ENCODE data around the gene GP1BB.

GP1BB gene

GRCh38 chr22:19727310-19728150, 4.2 kb downstream of the GP1BB start:
- DNase-seq, result no peak

DNA sequence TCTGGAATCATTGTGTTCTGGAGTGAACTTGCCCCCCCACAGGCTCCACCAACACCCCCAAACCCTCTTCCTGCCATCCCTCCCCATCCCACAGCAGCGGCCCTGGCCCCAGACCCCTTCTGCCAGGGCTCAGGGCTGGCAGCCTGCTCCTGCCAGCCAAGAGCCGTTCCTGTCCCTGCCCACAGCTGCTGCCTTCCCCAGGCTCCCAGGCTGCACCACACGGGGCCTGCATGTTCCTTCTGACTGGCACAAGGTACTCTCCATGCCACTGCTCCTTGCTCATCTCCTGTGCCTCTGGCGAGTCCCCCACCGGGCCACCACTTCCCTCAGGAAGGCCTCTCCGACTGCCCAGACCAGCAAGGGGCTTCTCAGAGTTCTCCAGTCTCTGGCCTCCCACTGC, 4.9 kb downstream of the GP1BB start:
- no peak for DNase-seq

DNA sequence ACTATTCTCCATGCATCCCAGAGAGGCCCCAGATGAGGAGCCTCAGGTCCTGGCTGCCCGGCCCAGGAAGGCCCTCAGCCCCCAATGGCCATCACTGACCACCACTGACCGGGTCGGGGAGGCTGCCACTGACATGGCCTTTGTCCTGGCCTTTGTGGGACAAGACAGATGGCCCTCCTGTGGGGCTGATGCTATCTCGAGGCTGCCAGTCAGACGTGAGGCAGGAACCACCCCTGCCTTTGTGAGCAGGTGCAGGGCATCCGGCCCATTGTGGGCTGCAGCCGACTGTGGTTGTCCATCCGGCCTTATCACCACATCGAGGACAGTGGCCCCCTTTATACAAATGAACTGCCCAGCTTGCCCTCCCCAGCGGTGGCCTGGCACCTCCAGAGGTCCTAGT, 5.5 kb downstream of the GP1BB start:
- no peak for DNase-seq

- no peak for DNase-seq
Measured at GRCh38 chr22:19729507-19729906, 6.2 kb downstream of the GP1BB start.

GRCh38 chr22:19730198-19730597, 6.9 kb downstream of the GP1BB start:
- DNase-seq, result no peak

- DNase-seq, result peak; percentile 64
Measured at GRCh38 chr22:19730655-19731360, 7.5 kb downstream of the GP1BB start.

GRCh38 chr22:19731361-19732135, 8.2 kb downstream of the GP1BB start:
- DNase-seq, result no peak

DNA sequence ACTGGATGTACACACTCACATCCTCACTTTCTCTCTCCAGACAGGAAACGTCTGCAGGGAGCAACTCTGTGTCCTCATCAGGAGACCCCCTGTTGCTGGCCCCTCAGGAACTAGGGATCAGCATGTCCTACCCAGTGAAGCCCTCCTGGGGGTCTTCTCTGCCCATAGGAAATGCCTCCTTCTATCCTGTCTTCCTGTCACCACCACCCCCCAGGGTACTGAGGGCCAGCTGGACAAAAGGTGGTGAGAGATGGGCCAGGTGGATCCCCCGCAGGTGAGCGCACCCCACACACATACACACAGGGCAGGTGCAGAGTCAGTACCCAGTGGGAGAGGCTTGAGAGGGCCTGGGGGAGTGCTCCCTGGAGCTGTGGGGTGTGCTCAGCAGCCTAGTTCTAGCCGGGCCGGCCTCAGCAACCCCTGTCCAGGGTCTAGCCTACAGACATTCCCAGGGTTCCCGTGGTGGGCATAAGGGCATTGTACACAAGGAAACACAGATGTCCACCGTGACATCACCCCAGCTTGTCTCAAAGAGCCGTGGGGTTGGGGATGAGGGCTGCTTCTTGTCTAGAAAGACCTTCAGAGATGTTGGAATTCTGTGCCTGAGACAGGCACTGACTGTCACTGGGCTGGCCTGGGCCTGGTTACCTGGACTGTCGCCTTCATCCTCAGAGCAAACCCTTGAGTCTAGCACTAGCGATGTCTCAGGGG, 9.2 kb downstream of the GP1BB start:
- DNase-seq, result no peak

GRCh38 chr22:19733755-19734154, 10.4 kb downstream of the GP1BB start:
- DNase-seq, result no peak

GRCh38 chr22:19734163-19734562, 10.8 kb downstream of the GP1BB start:
- DNase-seq, result no peak

- no peak for DNase-seq
Measured at GRCh38 chr22:19734837-19735382, 11.6 kb downstream of the GP1BB start.

GRCh38 chr22:19735665-19736510, 12.5 kb downstream of the GP1BB start:
- DNase-seq, result no peak

- DNase-seq, result no peak
Measured at GRCh38 chr22:19737846-19738663, 14.7 kb downstream of the GP1BB start.

DNA sequence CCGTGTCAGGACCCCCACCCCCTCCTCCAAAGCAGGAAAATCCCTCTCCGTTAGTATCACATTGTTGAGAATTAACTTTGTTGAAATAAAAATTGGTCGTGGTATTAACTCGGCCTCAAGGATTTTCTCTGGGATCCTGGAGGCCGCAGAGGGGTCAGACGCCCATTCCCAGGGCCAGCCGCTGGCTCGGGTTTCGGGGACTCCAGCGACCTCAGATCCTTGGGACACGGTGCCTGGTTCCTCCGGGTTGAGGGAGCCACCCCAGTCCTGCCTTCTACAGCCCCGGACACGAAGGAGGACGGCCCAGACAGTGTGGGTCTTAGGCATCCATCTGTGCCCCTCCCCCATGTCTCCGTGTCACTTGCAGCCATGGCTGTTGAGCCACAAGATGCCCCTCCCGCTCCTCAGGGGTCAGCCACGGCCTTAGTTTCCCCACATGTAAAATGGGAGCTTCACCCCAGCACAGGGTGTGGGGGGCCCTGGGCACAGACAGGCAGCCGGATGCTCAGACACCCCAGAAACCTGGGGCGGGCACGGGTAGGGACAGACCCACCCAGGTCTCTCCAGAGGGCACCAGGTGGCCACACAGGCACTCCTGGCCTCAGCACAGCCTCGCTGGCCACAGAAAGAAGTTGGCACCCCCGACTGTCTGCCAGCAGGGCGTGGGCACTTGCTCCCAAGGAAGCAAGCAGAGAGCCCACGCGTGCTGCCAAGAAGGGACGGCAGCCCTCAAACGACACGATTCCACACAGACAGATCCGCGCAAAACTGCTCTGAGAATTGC, 15.5 kb downstream of the GP1BB start:
- DNase-seq, result no peak

DNA sequence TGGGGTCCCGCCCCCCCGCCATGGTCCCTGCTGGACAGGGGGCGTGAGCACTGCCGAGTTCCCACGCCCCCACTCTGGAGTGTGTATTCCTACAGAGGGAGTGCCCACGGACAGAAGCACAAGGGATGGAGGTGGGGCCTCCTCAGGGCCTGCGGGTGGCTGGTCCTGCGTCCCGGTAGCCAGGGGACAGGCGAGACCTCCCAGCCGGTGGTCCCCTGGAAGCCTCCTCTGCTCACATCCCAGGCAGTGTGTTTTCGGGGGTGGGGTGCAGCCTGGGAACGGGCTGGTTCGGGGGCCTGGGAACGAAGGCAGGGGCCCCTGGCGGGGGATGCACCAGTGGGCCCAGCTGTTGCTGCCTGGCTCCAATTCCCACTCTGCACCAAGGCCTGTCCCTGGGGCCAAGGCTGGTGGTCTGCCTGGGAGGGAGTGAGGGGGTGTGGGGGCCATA, 16.1 kb downstream of the GP1BB start:
- DNase-seq, result no peak

GRCh38 chr22:19739911-19740449, 16.6 kb downstream of the GP1BB start:
- DNase-seq, result no peak

GRCh38 chr22:19740586-19740985, 17.2 kb downstream of the GP1BB start:
- DNase-seq, result no peak

DNA sequence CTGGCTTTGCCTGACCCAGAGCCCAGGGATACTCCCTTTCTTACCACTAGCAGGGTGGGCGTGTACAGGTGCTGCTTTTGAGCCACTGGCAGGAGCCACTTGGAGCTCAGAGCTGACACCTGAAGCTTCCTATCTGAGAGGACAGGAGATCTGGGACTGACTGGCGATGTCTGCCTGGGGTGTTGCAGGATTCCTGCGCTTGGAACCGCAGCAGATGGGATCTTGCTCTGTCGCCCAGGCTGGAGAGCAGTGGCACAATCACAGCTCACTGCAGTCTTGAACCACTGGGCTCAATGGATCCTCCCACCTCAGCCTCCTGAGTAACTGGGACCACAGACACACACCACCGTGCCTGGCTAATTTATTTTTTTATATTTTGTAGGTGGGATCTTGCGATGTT, 17.7 kb downstream of the GP1BB start:
- DNase-seq, result no peak

All from NCI-H2171 treated with DMSO at 0.1 percent for 48 hours (cell line).